HG03565 (cell line): ENCODE measurements around the gene MEDAG.

Experiments used
- ATAC-seq: cut with Tn5 transposase; IDR thresholded peaks from one replicate; pipeline ENCODE4 v1.9.1; 2021; ENCODE audit warnings: mild to moderate bottlenecking, moderate library complexity; ENCODE audit not compliant: unreplicated experiment

The MEDAG gene

DNA sequence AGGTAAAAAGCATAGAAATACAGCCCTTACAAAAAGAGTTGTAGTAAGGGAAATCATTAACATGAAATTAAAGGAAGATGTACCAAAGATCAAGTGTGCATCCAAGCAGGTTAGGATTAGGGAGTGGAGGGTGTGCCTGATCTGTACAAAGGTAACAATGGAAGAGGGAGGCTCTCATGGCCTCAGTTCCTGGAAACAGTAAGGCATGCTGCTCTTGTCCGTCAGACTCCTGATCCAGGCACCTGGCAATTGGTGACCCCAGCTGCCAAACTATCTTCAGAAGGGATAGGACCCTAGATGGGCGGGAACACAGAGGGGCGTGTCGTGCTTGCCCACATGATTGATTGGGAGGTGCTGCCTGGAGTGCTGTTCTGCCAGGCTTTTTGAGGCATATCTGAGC, 30.9 kb downstream of the MEDAG start:
- no peak for ATAC-seq

DNA sequence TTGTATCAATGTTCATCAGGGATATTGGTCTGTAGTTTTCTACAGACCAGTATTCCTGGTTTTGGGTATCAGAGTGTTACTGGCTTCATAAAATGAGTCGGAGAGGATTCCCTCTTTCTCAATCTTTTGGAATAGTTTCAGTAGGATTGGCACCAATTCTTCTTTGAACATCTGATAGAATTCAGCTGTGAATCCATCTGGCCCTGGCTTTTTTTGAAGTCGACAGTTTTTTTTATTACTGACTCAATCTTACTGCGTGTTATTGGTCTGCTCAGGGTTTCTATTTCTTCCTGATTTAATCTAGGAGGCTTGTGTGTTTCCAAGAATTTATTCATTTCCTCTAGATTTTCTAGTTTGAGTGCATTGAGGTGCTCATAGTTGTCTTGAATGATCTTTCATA, 37.8 kb downstream of the MEDAG start:
- no peak for ATAC-seq

DNA sequence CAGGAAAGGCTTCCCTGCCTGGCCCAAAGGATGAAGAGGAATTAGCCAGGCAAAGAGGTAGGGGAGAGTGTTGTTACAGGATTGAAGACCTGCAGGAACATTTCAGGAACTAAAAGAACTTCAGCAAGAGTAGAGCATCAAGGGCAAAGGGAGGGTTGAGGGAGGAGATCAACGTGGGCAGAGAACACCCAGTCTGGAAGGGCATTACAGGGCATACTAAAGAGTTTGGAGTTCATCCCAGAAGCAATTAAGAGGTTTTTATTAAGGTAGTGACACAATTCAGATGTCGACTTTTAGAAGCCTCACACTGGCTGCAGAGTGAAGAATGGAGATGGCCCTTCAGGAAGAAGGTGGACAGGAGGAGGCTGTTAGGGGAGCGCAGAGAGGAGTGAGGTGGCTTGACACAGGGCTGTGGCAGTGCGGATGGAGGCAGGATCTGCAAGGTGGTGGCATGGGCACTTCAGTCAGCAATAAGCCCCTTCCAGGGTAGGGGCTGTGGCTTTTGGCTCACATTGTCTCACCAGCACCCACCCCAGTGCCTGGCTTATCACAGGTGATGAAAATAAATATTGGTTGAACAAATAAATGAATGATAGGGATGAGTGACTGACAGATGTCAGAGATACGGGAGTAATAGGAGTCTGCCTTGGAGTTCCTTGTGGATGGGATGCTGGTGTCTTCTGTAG, 51.3 kb downstream of the MEDAG start:
- no peak for ATAC-seq

DNA sequence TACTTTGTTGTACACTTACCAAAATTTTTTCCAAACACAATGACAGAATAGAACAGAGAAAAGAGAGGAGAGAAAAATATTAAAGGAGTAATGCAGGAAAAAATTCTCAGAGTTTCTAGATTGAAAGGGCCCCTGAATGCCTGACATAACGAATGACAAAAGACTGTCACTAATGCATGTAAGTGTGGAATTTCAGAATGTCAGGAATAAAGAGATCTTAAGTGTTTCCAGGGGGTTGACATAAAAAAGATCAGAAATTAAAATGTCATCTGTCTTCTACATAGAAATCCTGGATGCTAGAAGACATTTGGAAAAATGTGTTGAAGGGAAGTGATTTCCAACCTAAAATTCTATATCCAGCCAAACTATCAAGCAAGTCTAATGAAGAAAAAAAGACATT, 53.6 kb downstream of the MEDAG start:
- no peak for ATAC-seq

DNA sequence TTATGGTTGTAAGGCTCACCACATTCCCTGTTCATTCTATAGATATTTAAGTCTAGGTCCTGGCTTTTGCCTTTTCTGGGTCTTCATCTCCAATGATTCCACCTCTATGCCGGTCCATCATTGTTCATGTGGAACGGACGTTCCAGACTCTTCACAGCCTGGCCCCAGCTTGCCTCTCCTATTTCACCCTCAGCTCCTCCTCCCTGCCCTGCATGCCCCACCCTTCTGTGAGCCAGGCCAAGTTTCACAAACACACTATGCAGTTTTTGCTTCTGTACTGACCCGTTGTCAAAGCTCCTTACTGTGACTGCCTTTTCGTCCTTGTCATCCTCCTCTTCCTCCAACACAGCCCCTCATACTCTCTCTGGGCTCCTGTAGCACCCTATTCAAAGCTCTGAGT, 57.7 kb downstream of the MEDAG start:
- ATAC-seq = no peak

DNA sequence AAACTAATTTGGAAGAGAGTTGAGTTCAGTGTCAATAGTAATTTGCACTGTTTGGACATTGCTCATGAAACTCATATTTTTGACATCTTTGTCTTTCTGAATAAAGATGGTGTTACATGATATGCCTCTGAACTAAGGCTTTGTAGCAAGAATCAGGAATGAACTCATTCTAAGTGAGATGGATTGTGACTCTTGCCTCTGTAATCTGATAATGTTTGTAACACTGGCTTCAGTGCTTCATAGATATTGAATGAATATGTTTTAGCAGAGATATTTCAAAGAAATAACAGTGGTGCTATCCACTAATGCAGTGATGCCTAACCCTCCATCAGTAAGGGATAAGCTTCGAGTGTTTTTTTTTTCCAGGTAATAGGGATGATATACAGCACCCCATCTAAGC, 59.3 kb downstream of the MEDAG start:
- no peak for ATAC-seq

DNA sequence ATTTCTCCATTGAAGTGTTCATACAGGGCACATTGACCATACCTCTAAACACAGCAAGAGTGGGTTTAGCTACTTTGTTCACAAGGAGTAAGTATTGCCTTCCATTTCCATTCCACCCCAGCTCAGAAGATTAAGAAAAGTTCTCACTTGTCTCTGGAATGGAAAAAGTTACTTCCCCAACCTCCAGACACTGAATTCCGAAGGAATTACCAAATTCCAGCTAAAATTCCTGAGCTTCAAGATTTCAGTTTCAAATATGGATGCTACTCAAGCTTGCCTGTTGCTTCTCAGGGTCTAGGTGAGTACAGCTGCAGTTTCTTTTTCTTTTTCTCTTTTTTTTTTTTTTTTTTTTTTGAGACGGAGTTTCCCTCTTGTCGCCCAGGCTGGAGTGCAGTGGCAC, 60.0 kb downstream of the MEDAG start:
- no peak for ATAC-seq

DNA sequence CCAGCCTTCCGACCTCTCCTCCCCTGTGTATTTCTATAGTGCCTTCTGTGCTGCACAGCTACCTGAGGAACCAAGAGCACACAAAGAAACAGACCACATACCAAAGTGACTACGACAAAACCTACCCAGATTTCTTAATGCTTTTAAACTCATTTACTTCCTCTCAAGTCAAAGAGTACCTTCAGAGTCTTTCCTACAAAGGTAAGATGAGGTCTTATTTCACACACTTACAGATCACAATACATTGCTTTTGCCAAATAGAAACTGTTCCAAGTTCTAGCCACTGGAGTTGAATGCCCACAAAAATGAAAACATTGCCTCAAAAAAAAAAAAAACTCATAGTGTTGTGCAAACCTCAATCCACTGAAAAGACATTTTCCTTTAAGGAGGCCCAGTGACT, 62.8 kb downstream of the MEDAG start:
- ATAC-seq = no peak

DNA sequence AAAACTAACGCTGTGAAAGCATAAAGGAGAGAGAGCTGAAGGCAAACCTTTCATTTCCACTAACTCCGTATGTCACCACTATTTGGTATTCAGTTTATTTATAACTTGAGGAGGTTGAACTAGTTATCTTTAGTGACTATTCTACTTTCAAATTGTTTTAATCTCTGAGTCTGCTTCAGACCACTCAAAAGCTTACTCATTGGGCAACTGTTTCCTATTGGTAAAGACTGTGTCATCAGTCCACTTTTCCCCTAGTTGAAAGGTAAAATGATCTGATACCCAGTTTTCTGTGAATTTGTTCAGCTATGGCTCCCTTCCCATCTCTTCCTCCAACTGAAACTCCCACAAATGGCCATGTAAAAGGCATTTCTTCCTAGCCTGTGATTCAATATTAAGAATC, 65.5 kb downstream of the MEDAG start:
- no peak for ATAC-seq

DNA sequence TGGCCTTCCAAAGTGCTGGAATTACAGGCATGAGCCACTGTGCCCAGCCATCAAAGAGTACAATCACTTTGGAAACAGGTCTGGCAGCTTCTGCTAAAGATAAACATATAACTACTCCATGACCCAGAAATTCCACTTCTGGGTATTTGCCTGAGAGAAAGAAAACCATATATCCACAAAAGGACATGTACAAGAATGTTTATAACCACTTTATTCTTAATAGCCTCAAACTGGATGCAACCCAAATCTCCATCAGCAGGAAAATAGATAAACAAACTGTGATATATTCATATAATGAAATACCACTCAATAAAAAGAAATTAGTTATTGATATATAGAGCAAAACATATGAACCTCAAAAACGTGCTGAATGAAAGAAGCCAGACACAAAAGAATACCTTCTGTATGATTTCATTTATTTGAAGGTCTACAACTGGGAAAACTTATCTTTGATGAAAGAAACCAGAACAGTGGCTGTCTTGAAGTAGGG, 66.9 kb downstream of the MEDAG start:
- no peak for ATAC-seq

DNA sequence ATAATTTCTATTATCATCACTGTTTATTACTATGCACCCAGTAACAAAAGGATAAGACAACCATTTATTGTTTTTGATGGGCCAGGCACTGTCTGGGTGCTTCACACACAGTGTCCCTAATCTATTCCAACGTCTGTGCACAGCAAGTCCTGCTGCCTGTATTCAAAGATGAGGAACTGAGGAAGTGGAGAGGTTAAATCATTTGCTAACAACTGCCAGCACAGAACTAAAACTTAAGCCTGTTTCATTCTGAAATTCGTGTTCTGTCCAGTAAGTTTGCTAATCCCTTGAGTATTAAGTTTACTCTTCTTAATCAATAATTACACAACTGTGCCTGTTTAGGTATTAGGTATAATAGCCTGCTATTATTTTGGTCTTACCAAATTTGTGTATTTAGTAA, 68.3 kb downstream of the MEDAG start:
- no peak for ATAC-seq
